HL-60 (cell line): Measurements from ENCODE around the gene TM4SF4.

Source experiments
- GABPA ChIP-seq: IDR thresholded peaks from 2 replicates; pipeline ENCODE4 v1.6.1; 2012; ENCODE audit warnings: low read depth
- POLR2AphosphoS5 ChIP-seq: IDR thresholded peaks from 2 replicates; pipeline ENCODE4 v1.6.1; 2012; ENCODE audit warnings: low read depth
- TF ChIP-seq, protein P1 (sequence below): IDR thresholded peaks from one replicate; pipeline ENCODE4 v1.5.1; 2011; ENCODE audit warnings: low read length, control low read depth, inconsistent platforms; ENCODE audit not compliant: insufficient read depth
- TF ChIP-seq, protein P2 (sequence below): IDR thresholded peaks from 2 replicates; pipeline ENCODE4 v1.6.1; 2012; ENCODE audit warnings: low read depth; ENCODE audit not compliant: insufficient replicate concordance

DNA sequence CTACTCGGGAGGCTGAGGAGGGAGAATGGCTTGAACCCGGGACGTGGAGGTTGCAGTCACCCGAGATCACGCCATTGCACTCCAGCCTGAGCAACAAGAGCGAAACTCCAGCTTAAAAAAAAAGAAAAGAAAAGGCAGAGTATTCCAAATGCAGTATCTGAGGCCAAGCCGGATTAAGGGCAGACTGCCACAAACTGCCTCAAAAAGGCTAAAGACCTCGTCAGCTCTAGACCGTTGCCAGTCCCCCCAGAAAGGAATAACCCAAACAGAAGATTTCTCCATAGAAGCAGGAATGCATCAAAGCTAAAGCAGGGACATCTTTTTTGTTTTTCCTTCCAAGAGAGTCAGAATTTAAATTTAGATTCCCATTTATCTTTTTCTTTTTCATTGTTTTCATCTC lies 72.9 kb downstream of the TM4SF4 start:
- TF ChIP-seq, protein P1, sequence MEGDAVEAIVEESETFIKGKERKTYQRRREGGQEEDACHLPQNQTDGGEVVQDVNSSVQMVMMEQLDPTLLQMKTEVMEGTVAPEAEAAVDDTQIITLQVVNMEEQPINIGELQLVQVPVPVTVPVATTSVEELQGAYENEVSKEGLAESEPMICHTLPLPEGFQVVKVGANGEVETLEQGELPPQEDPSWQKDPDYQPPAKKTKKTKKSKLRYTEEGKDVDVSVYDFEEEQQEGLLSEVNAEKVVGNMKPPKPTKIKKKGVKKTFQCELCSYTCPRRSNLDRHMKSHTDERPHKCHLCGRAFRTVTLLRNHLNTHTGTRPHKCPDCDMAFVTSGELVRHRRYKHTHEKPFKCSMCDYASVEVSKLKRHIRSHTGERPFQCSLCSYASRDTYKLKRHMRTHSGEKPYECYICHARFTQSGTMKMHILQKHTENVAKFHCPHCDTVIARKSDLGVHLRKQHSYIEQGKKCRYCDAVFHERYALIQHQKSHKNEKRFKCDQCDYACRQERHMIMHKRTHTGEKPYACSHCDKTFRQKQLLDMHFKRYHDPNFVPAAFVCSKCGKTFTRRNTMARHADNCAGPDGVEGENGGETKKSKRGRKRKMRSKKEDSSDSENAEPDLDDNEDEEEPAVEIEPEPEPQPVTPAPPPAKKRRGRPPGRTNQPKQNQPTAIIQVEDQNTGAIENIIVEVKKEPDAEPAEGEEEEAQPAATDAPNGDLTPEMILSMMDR, result no peak
- TF ChIP-seq GABPA (no peak), POLR2AphosphoS5 (no peak)
- TF ChIP-seq, protein P2, sequence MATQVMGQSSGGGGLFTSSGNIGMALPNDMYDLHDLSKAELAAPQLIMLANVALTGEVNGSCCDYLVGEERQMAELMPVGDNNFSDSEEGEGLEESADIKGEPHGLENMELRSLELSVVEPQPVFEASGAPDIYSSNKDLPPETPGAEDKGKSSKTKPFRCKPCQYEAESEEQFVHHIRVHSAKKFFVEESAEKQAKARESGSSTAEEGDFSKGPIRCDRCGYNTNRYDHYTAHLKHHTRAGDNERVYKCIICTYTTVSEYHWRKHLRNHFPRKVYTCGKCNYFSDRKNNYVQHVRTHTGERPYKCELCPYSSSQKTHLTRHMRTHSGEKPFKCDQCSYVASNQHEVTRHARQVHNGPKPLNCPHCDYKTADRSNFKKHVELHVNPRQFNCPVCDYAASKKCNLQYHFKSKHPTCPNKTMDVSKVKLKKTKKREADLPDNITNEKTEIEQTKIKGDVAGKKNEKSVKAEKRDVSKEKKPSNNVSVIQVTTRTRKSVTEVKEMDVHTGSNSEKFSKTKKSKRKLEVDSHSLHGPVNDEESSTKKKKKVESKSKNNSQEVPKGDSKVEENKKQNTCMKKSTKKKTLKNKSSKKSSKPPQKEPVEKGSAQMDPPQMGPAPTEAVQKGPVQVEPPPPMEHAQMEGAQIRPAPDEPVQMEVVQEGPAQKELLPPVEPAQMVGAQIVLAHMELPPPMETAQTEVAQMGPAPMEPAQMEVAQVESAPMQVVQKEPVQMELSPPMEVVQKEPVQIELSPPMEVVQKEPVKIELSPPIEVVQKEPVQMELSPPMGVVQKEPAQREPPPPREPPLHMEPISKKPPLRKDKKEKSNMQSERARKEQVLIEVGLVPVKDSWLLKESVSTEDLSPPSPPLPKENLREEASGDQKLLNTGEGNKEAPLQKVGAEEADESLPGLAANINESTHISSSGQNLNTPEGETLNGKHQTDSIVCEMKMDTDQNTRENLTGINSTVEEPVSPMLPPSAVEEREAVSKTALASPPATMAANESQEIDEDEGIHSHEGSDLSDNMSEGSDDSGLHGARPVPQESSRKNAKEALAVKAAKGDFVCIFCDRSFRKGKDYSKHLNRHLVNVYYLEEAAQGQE, result no peak
